Measurements from ENCODE around the gene NXPH4.
A peak's percentile ranks its signal among the peaks of the same experiment; 100 is the strongest.

The NXPH4 gene

DNA sequence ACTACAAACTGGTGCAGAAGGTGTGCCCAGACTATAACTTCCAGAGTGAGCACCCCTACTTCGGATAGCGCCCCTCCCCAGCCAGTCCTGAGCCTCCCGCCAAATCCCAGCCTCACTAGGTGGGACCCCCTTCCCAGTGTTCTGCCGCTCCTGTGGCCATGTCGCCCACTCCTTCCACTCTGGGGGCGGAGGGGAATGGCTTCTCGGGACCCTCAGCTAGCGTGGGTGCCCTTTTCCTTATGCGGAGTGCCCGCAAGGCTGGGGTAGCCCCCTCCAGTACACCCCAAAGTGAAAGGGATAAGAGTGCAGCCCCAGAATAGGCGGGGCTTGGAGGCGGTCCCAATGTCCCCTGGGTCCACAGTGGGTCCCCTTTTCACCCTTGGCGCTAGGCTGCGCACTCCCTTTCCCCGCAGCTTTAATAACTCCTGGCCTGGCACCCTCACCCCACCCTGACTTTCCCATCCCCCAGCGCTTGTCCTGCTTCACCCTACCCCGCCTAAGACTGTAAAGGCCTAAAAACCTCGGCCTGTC, 9.2 kb downstream of the NXPH4 start:
- DNase-seq (ENCODE audit: low read depth): no peak
- TF ChIP-seq CTCF (IDR thresholded peaks at IDR 0.05; ENCODE audit: control insufficient read depth, extremely low read depth, insufficient read depth): no peak
- H3K4me3 ChIP-seq (ENCODE audit: low read depth, low read length): no peak overlapping the region

- no peak for DNase-seq (ENCODE audit: low read depth)
- H3K4me3 ChIP-seq (ENCODE audit: low read depth, low read length): no peak overlapping the region
Measured at GRCh38 chr12:57226588-57227314, 10.2 kb downstream of the NXPH4 start.

GRCh38 chr12:57227315-57228115, 10.9 kb downstream of the NXPH4 start:
- TF ChIP-seq CTCF (IDR thresholded peaks at IDR 0.05; ENCODE audit: control insufficient read depth, extremely low read depth, insufficient read depth): no peak
- peak; percentile 65 for DNase-seq (ENCODE audit: low read depth)
- H3K4me3 ChIP-seq (ENCODE audit: low read depth, low read length): no peak overlapping the region

More at GRCh38 chr12:57226588-57227314, 10.2 kb downstream of the NXPH4 start:
- TF ChIP-seq CTCF (IDR thresholded peaks at IDR 0.05; ENCODE audit: control insufficient read depth, extremely low read depth, insufficient read depth): no peak

- peak overlapping the region; percentile 89 for H3K4me3 ChIP-seq (ENCODE audit: low read depth, low read length)
- no peak for TF ChIP-seq CTCF (IDR thresholded peaks at IDR 0.05; ENCODE audit: control insufficient read depth, extremely low read depth, insufficient read depth)
- DNase-seq (ENCODE audit: low read depth): no peak
Measured at GRCh38 chr12:57229046-57229633, 12.5 kb downstream of the NXPH4 start.

DNA sequence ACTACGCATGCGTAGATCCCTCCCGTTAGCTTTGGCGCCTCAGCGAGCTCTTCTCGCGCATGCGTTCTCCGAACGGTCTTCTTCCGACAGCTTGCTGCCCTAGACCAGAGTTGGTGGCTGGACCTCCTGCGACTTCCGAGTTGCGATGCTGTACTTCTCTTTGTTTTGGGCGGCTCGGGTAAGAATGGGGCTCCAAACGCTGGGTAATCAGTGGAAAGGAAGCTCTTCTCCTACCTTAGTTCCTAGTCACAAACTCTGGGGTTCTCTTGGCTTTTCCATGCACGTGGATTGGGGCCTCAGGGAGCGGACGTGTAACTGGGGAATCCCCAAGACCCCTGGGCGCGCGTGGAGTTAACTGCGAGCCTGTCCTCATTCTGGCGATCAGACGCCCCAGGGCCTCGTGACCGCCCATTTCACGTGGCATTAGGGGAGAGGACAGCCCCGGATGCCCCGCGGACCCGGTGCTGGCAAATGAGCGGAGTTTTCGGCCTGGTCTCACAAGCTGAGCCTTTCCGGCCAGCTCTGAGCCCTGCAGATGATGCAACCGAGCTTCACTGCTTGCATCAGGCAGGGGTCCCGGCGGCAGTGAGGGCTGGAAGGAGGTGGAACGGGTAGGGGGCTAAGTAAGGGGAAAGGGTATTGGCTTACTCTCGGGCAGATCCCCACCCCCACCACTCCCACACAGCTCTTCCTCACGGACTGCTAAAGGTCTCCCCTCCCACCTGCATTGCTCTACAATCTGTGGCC, 13.2 kb downstream of the NXPH4 start, which contains the start of gene SHMT2:
SHMT2 (plus strand) TSS at position 78 of the 747 bp plus-strand sequence; CDS start at position 146, 68 bp downstream.
- DNase-seq (ENCODE audit: low read depth): peak; percentile 81
- H3K4me3 ChIP-seq (ENCODE audit: low read depth, low read length): peak within 1 kb of the TSS; percentile 89
- no peak for TF ChIP-seq CTCF (IDR thresholded peaks at IDR 0.05; ENCODE audit: control insufficient read depth, extremely low read depth, insufficient read depth)

Measured in LNCaP clone FGC (cell line).